GM04504 (cell line): ENCODE measurements around the gene BSCL2.
A peak's percentile ranks its signal among the peaks of the same experiment; 100 is the strongest.
"Not testable (repeated sequence)": the region's sequence is repeated elsewhere in the genome, so short reads cannot be mapped to it uniquely, and the experiment has no call there.

Source experiments
- DNase-seq: peaks from one replicate; pipeline ENCODE4 v3.0.0-alpha.2; 2012; ENCODE audit warnings: low read depth

The BSCL2 gene

GRCh38 chr11:62707277-62707861 lies at the start of gene BSCL2, which contains the start of gene GNG3:
Gene BSCL2 (minus strand): TSS chr11:62707424. CDS start chr11:62707195, 229 bp downstream.
Gene GNG3 (plus strand): TSS chr11:62707676. CDS start chr11:62708296, 620 bp downstream.
- DNase-seq = no peak

- DNase-seq = no peak
Measured at GRCh38 chr11:62755086-62755615, 47.9 kb upstream of the BSCL2 start.

GRCh38 chr11:62753736-62754603 lies 46.7 kb upstream of the BSCL2 start, which contains the start of gene ZBTB3:
Gene ZBTB3 (minus strand): TSS chr11:62754160. CDS start chr11:62753664, 496 bp downstream.
- peak; percentile 99 for DNase-seq

- no peak for DNase-seq
Measured at GRCh38 chr11:62752994-62753735, 45.9 kb upstream of the BSCL2 start.

- DNase-seq = no peak
Measured at GRCh38 chr11:62752177-62752785, 45.1 kb upstream of the BSCL2 start.

GRCh38 chr11:62749931-62750330 lies 42.7 kb upstream of the BSCL2 start:
- DNase-seq = not testable (repeated sequence)

GRCh38 chr11:62747475-62748160 lies 40.4 kb upstream of the BSCL2 start:
- no peak for DNase-seq

GRCh38 chr11:62737196-62737595 lies 30.0 kb upstream of the BSCL2 start:
- no peak for DNase-seq

GRCh38 chr11:62732830-62733229 lies 25.6 kb upstream of the BSCL2 start:
- DNase-seq = no peak

- DNase-seq = not testable (repeated sequence)
Measured at GRCh38 chr11:62730076-62730475, 22.9 kb upstream of the BSCL2 start.

- DNase-seq = peak; percentile 74
Measured at GRCh38 chr11:62728171-62728988, 21.2 kb upstream of the BSCL2 start, which contains the start of gene TTC9C. Gene TTC9C (plus strand): TSS chr11:62728486. CDS start chr11:62728849, 363 bp downstream.

GRCh38 chr11:62727872-62728170 lies 20.6 kb upstream of the BSCL2 start:
- DNase-seq = peak; percentile 97

- peak; percentile 98 for DNase-seq
Measured at GRCh38 chr11:62727165-62727871, 20.1 kb upstream of the BSCL2 start, which contains the start of gene HNRNPUL2. Gene HNRNPUL2 (minus strand): TSS chr11:62727457. CDS start chr11:62727156, 301 bp downstream.

GRCh38 chr11:62726915-62727164 lies 19.6 kb upstream of the BSCL2 start:
- no peak for DNase-seq

- DNase-seq = no peak
Measured at GRCh38 chr11:62726156-62726914, 19.1 kb upstream of the BSCL2 start.

- no peak for DNase-seq
Measured at GRCh38 chr11:62725646-62726045, 18.4 kb upstream of the BSCL2 start.

- no peak for DNase-seq
Measured at GRCh38 chr11:62724171-62724570, 16.9 kb upstream of the BSCL2 start.

GRCh38 chr11:62721994-62722393 lies 14.8 kb upstream of the BSCL2 start:
- DNase-seq = no peak
